ENCODE results near the gene ARHGEF1. TPM values are rescaled to one million over a fixed set of nuclear protein-coding genes. Genes with fewer than 3 reads are reported as not detected.

ARHGEF1 gene
- total and polyA plus RNA-seq, 11 donors, result 22.8 to 89.2 (median 28.0) TPM

DNA sequence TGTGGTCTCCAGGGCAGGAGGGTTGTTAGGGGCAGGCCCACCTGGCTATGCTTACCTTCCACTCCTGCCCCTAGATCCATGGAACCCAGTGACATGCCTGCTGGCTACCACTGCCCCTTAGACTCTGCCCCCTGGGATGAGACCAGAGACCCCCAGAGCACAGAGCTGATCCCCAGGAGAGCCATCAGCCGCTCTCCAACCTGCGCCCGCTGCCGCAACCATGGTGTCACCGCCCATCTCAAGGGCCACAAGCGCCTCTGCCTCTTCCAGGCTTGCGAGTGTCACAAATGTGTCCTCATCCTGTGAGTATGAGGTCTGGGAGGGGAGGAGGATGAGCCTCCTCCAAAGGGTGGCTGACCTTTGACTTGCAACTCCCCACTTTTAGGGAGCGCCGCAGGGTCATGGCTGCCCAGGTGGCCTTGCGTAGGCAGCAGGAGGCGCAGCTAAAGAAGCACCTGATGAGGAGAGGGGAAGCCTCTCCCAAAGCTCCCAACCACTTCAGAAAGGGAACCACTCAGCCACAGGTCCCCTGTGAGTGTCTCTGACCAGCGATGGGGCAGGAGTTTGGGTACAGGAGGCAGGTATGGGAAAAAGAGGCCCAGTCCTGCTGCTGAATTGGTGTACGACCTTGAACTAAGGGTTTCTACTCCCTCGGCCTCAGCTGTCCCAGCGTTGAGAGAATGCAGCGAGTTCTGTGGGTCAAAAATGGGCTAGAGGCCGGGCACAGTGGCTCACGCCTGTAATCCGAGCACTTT is 35.5 kb upstream of the ARHGEF1 start:
- H3K36me3 ChIP-seq, result no peaks in the 10 kb centered on the region
- intact Hi-C loops (cut with DNase I), result no loop called here
- H3K27me3 ChIP-seq, result peaks cover 0 to 17% (median 0%) of the 10 kb centered on the region in 9 donors
- TF ChIP-seq, protein P1, sequence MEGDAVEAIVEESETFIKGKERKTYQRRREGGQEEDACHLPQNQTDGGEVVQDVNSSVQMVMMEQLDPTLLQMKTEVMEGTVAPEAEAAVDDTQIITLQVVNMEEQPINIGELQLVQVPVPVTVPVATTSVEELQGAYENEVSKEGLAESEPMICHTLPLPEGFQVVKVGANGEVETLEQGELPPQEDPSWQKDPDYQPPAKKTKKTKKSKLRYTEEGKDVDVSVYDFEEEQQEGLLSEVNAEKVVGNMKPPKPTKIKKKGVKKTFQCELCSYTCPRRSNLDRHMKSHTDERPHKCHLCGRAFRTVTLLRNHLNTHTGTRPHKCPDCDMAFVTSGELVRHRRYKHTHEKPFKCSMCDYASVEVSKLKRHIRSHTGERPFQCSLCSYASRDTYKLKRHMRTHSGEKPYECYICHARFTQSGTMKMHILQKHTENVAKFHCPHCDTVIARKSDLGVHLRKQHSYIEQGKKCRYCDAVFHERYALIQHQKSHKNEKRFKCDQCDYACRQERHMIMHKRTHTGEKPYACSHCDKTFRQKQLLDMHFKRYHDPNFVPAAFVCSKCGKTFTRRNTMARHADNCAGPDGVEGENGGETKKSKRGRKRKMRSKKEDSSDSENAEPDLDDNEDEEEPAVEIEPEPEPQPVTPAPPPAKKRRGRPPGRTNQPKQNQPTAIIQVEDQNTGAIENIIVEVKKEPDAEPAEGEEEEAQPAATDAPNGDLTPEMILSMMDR (IDR thresholded peaks at IDR 0.05), result no peak
- no peak for TF ChIP-seq POLR2A (IDR thresholded peaks at IDR 0.05)
- H3K9me3 ChIP-seq, result no peaks in the 10 kb centered on the region
- no peaks in the 10 kb centered on the region for H3K4me1 ChIP-seq
- ATAC-seq (no peak), DNase-seq (no peak)
- WGBS, 4 donors, result 82 to 89% (median 86%) methylated on average over 13 to 19 of the region's 19 CpGs
- H3K27ac ChIP-seq, result no peak overlapping the region
- no peak overlapping the region for H3K4me3 ChIP-seq

DNA sequence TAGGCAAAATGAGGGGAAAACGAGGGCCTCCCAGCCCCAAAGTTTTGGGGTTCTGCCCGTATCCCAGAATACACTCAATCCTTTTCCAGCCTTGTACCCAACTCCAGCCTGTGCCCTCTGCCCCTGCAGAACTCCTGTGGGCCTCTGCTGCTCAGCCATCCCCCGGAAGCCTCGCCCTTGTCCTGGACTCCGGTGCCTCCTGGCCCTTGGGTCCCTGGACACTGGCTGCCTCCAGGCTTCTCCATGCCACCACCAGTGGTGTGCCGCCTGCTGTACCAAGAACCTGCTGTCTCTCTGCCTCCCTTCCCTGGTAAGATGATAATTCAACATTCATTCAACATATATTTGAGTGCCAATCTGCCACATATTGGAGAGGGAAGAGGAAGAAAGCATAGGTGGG is 34.3 kb upstream of the ARHGEF1 start:
- no peaks in the 10 kb centered on the region for H3K9me3 ChIP-seq
- no peaks in the 10 kb centered on the region for H3K4me1 ChIP-seq
- H3K27ac ChIP-seq, result no peak overlapping the region
- no peak for ATAC-seq
- intact Hi-C loops (cut with DNase I), result no loop called here
- TF ChIP-seq, protein P1 (IDR thresholded peaks at IDR 0.05), result no peak
- no peak for TF ChIP-seq POLR2A (IDR thresholded peaks at IDR 0.05)
- H3K27me3 ChIP-seq, result peaks cover 0 to 15% (median 0%) of the 10 kb centered on the region in 9 donors
- no peak overlapping the region for H3K4me3 ChIP-seq
- 80 to 86% (median 82%) methylated on average over 6 of the region's 6 CpGs for WGBS, 4 donors
- no peak for DNase-seq
- no peaks in the 10 kb centered on the region for H3K36me3 ChIP-seq

DNA sequence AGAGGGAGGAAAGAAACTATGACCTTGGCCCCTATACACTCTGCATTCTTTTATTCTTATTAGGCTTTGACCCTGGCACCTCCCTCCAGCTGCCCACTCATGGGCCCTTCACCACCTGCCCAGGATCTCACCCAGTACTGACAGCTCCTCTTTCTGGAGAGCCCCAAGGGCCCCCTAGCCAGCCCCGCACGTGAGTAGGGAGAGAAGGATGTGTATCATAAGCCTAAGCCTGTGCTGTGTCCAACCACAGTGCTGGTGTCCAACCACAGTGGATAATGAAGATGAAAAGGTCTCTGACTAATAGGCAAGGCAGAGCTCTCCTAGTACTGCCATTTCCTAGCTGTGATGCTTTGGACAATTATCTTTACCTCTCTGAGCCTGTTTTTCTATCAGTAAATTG is 33.9 kb upstream of the ARHGEF1 start:
- Histone ChIP-seq H3K4me1 (no peaks in the 10 kb centered on the region), H3K27me3 (peaks cover 0 to 15% (median 0%) of the 10 kb centered on the region in 9 donors), H3K9me3 (no peaks in the 10 kb centered on the region), H3K27ac (no peak overlapping the region), H3K4me3 (no peak overlapping the region), H3K36me3 (no peaks in the 10 kb centered on the region)
- intact Hi-C loops (cut with DNase I), result no loop called here
- TF ChIP-seq, protein P1 (IDR thresholded peaks at IDR 0.05), result no peak
- no peak for TF ChIP-seq POLR2A (IDR thresholded peaks at IDR 0.05)
- WGBS, 4 donors, result 72 to 79% (median 74%) methylated on average over 2 of the region's 2 CpGs
- DNase-seq, result no peak
- ATAC-seq, result no peak

DNA sequence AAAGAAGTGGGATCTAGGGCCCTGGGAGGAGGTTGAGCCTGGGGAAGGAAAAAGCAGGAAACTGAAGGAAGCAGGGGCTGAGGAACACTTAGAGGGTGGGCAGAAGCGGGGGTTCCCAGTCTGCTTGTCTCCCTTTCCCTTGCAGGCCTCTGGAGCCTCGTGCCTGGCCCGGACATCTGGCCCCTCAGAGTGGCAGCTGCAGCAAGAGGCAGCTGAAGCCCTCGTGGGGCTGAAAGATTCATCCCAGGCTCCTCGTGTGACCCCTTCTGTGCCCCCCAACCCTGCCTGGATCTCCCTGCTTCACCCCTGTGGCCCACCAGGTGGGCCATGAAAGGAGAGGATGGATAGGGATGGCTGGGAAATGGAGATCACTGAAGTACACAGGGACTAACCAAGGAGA is 32.6 kb upstream of the ARHGEF1 start:
- WGBS, 4 donors, result 58 to 68% (median 59%) methylated on average over 5 of the region's 5 CpGs
- H3K4me3 ChIP-seq, result no peak overlapping the region
- peaks cover 0 to 15% (median 0%) of the 10 kb centered on the region in 9 donors for H3K27me3 ChIP-seq
- DNase-seq, result no peak
- intact Hi-C loops (cut with DNase I), result no loop called here
- no peak for ATAC-seq
- no peaks in the 10 kb centered on the region for H3K4me1 ChIP-seq
- TF ChIP-seq, protein P1 (IDR thresholded peaks at IDR 0.05), result no peak
- no peak for TF ChIP-seq POLR2A (IDR thresholded peaks at IDR 0.05)
- H3K27ac ChIP-seq, result no peak overlapping the region
- H3K9me3 ChIP-seq, result no peaks in the 10 kb centered on the region
- H3K36me3 ChIP-seq, result no peaks in the 10 kb centered on the region

All from heart left ventricle (tissue), 16 donors.